HCT116 (cell line): ENCODE results near the gene HOXB7. TPM values are rescaled to one million over a fixed set of nuclear protein-coding genes. Genes with fewer than 3 reads are reported as not detected.

Source experiments
- ATAC-seq: fragments of 200-7000 bp; cut with Tn5 transposase; 2 replicates; pipeline ENCODE4 v1.9.1; 2020; ENCODE audit warnings: mild to moderate bottlenecking, moderate library complexity
- BruUV-seq: library from RNA; stranded (reverse); fragments of 400-500 nt; replicated peaks from 2 replicates; lab custom pipeline; 2021; lab: Mats Ljungman, UMichigan
- CTCF ChIA-PET: fragments of 300-600 bp; sonication (Branson Sonifier 250); formaldehyde crosslinking; loops from one replicate; lab custom pipeline; 2021; ENCODE audit warnings: antibody characterized with exemption; lab: Charles Lee
- POLR2A ChIA-PET: fragments of 300-600, 350-600 bp; sonication (Branson Sonifier 250); formaldehyde crosslinking; loops from one replicate; lab custom pipeline; 2021; ENCODE audit warnings: antibody characterized with exemption; lab: Charles Lee
- RAD21 ChIA-PET, 2 experiments: fragments of 300-600 bp; sonication (Branson Sonifier 250); formaldehyde crosslinking; loops; one replicate each; lab custom pipeline; 2023; ENCODE audit warnings: low total read pairs in 2 of 2; ENCODE audit not compliant: uncharacterized antibody in 2 of 2, unreplicated experiment in 2 of 2, low non-redundant PET in 1 of 2; lab: Charles Lee
- DNase-seq: peaks from one replicate; pipeline ENCODE4 v3.0.0-alpha.2; 2010; ENCODE audit warnings: low read depth, low spot score
- H2AFZ ChIP-seq: fragments of 200-600 bp; shearing (Covaris generic), sonication (generic); 2 replicates; pipeline ENCODE4 v1.6.1; 2017; ENCODE audit warnings: low read depth, mixed run types, mixed read lengths, antibody characterized with exemption, low read length; ENCODE audit not compliant: poor library complexity, severe bottlenecking
- H3K27ac ChIP-seq: 2 replicates; pipeline ENCODE4 v1.5.1; 2012; ENCODE audit warnings: low read depth, low read length
- H3K27me3 ChIP-seq: fragments of 200-600 bp; sonication (generic); 2 replicates; pipeline ENCODE4 v1.6.1; 2016; ENCODE audit warnings: mixed run types, low read length, mixed read lengths; ENCODE audit not compliant: insufficient read depth
- H3K36me3 ChIP-seq, 2 experiments: fragments of 200-500 bp in 1 of 2; fragments of 200-600 bp in 1 of 2; sonication (Bioruptor generic) in 1 of 2; sonication (generic) in 1 of 2; 2 replicates each; pipeline versions ENCODE4 v1.5.1 to v1.6.1; 2014 to 2016; ENCODE audit warnings: low read length in 2 of 2, inconsistent platforms in 1 of 2, mixed read lengths in 1 of 2, mixed run types in 1 of 2; ENCODE audit not compliant: insufficient read depth in 2 of 2, control insufficient read depth in 1 of 2
- H3K4me1 ChIP-seq, 2 experiments: fragments of 200-600 bp in 1 of 2; sonication (generic) in 1 of 2; 2 replicates each; pipeline versions ENCODE4 v1.5.1 to v1.6.1; 2012 to 2017; ENCODE audit warnings: low read length in 2 of 2, inconsistent platforms in 1 of 2, mild to moderate bottlenecking in 1 of 2, mixed read lengths in 1 of 2, mixed run types in 1 of 2, moderate library complexity in 1 of 2; ENCODE audit not compliant: insufficient read depth in 2 of 2, control insufficient read depth in 1 of 2
- H3K4me2 ChIP-seq: fragments of 200-600 bp; sonication (generic); 2 replicates; pipeline ENCODE4 v1.6.1; 2017; ENCODE audit warnings: mixed run types, low read length, mixed read lengths
- H3K4me3 ChIP-seq, 2 experiments: fragments of 200-600 bp in 1 of 2; sonication (generic) in 1 of 2; replicated peaks in 1 of 2; 2 replicates each; pipeline ENCODE4 v1.5.1; 2011 to 2016; ENCODE audit warnings: low read length in 2 of 2, control low read depth in 1 of 2, low read depth in 1 of 2, mild to moderate bottlenecking in 1 of 2, mixed read lengths in 1 of 2, mixed run types in 1 of 2
- H3K79me2 ChIP-seq: fragments of 200-600 bp; sonication (generic); 2 replicates; pipeline ENCODE4 v1.6.1; 2017; ENCODE audit warnings: mild to moderate bottlenecking, mixed run types, low read length, moderate library complexity, mixed read lengths; ENCODE audit not compliant: insufficient read depth
- H3K9ac ChIP-seq: fragments of 200-600 bp; sonication (generic); 2 replicates; pipeline ENCODE4 v1.6.1; 2016; ENCODE audit warnings: low read length, mixed read lengths
- H3K9me2 ChIP-seq: fragments of 200-600 bp; sonication (generic), shearing (Covaris generic); 2 replicates; pipeline ENCODE4 v1.6.1; 2017; ENCODE audit warnings: mixed run types, mild to moderate bottlenecking, moderate library complexity; ENCODE audit not compliant: insufficient read depth
- H3K9me3 ChIP-seq, 2 experiments: fragments of 200-500 bp in 1 of 2; fragments of 200-600 bp in 1 of 2; sonication (Bioruptor generic) in 1 of 2; sonication (generic) in 1 of 2; 2 replicates each; pipeline ENCODE4 v1.6.1; 2014 to 2017; ENCODE audit warnings: low read length in 2 of 2, mixed read lengths in 2 of 2, inconsistent platforms in 1 of 2, low read depth in 1 of 2, mild to moderate bottlenecking in 1 of 2, mixed run types in 1 of 2, moderate library complexity in 1 of 2; ENCODE audit not compliant: control insufficient read depth in 1 of 2, insufficient read depth in 1 of 2
- H4K20me1 ChIP-seq: fragments of 200-600 bp; sonication (generic), shearing (Covaris generic); 2 replicates; pipeline ENCODE4 v1.6.1; 2017; ENCODE audit warnings: mixed run types, mild to moderate bottlenecking, moderate library complexity; ENCODE audit not compliant: insufficient read depth
- CTCF ChIP-seq, 3 experiments: fragments of 200-600 bp in 1 of 3; sonication (generic) in 1 of 3; IDR thresholded peaks in 2 of 3; conservative IDR thresholded peaks in 1 of 3; 2 replicates each; pipeline ENCODE4 v1.5.1; 2012 to 2017; ENCODE audit warnings: low read depth in 2 of 3, low read length in 2 of 3, antibody characterized with exemption in 1 of 3, borderline replicate concordance in 1 of 3, control low read depth in 1 of 3, mild to moderate bottlenecking in 1 of 3, mixed read lengths in 1 of 3, mixed run types in 1 of 3, moderate library complexity in 1 of 3; ENCODE audit not compliant: insufficient read depth in 1 of 3
- POLR2AphosphoS5 ChIP-seq: IDR thresholded peaks from 2 replicates; pipeline ENCODE4 v1.6.1; 2011; ENCODE audit warnings: mild to moderate bottlenecking, low read depth, low read length, moderate library complexity
- intact Hi-C: fragments of 100-400 bp; cut with micrococcal nuclease; formaldehyde crosslinking; loops from 2 replicates; pipeline ENCODE4 v1.10.0; 2022
- total RNA-seq: library from RNA; stranded (reverse); gene quantifications from one replicate; pipeline ENCODE4 v1.2.1, GENCODE V29; 2021; ENCODE audit not compliant: unreplicated experiment
- TF ChIP-seq, protein P1 (sequence below): IDR thresholded peaks from 2 replicates; pipeline ENCODE4 v1.6.1; 2012

HOXB7 gene
- total RNA-seq, 1 experiment from 2014 or later: 33.6 TPM

DNA sequence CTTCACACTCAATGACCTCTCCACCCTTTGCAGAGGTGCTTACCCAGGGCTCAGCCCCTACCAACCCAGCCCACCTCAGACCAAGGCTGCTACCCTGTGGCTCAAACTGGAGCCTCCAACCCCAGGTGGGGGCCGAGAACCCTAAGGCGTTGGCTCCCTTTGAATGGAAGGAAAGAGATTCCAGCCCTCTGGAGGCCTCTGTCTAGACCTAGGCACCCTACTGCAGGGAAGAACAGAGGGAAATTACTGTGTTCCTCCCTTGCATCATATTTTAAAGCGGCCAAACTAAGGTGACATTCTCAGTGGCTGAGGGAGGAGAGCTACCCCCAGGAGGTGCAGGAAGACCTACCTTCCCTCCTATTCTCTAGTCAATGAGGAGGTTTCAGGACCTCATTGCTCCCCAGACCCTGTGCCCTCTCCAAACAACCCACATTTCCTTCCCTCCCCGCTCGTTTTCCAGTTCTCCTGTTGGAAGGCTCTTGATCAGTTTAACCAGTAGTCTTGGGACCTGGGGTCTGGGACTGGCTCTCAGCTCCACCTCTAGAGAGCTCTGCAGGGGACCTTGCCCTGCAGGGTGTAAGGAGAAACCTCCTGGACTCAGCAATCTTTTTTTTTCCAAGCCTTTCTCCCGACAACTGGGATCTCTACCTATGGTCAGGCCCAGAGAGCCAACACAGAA is 9.8 kb upstream of the HOXB7 start:
- Histone ChIP-seq H3K27me3 (no peaks in the 10 kb centered on the region), H4K20me1 (no peaks in the 10 kb centered on the region), H3K4me1 (peaks cover 10 to 46% of the 10 kb centered on the region in 2 experiments; a peak in 3 of 4 replicates), H2AFZ (no peak overlapping the region), H3K79me2 (peaks cover 67% of the 10 kb centered on the region), H3K9me2 (no peaks in the 10 kb centered on the region), H3K4me3 (no peak overlapping the region), H3K36me3 (no peaks in the 10 kb centered on the region; a peak in 1 of 4 replicates), H3K9ac (no peak overlapping the region), H3K4me2 (no peak overlapping the region), H3K9me3 (no peaks in the 10 kb centered on the region), H3K27ac (no peak overlapping the region)
- BruUV-seq: no TSS peak
- ATAC-seq (no peak), DNase-seq (no peak)
- intact Hi-C loops: no loop called here
- ChIA-PET CTCF (interaction anchor here (0.9 to 1.4 kb wide), 2 partner anchors 259 to 358 kb away, joined by 3 to 4 read pairs; no protein-coding TSS in a partner anchor), POLR2A (no interaction called here), RAD21 (no interaction called here)
- peak; percentile 22; the same call in 1 of the 2 replicates for TF ChIP-seq POLR2AphosphoS5
- TF ChIP-seq CTCF (IDR thresholded peaks at IDR 0.05 in 2 of 3, conservative IDR thresholded peaks at IDR 0.05 in 1 of 3; ENCODE audit: borderline replicate concordance in 1 of 3, insufficient read depth in 1 of 3, low read depth in 2 of 3, low read length in 2 of 3): no peak
- TF ChIP-seq, protein P1, sequence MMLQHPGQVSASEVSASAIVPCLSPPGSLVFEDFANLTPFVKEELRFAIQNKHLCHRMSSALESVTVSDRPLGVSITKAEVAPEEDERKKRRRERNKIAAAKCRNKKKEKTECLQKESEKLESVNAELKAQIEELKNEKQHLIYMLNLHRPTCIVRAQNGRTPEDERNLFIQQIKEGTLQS: no peak
